ENCODE data around the gene YARS2.
"Not testable (repeated sequence)": the region's sequence is repeated elsewhere in the genome, so short reads cannot be mapped to it uniquely, and the experiment has no call there.

Gene YARS2

DNA sequence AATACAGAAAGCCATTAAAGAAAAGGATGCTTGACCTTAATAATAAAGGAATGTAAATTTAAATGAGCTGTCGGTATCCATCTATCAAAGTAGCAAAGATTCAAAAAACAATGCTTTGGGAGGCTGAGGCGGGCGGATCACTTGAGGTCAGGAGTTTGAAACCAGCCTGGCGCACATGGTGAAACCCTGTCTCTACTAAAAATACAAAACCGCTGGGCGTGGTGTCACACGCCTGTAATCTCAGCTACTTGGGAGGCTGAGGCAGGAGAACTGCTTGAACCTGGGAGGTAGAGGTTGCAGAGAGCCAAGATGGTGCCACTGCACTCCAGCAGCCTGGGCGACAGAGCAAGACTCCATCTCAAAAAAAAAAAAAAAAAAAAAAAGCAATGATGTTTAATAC, 56.3 kb downstream of the YARS2 start:
- DNase-seq; in situ Hi-C loops (cut with HindIII; ENCODE audit: low pct_ligation_motif_present, low pct_unique_long_range_greater_than_20kb, low sequenced_read_pairs): not testable (repeated sequence)

DNA sequence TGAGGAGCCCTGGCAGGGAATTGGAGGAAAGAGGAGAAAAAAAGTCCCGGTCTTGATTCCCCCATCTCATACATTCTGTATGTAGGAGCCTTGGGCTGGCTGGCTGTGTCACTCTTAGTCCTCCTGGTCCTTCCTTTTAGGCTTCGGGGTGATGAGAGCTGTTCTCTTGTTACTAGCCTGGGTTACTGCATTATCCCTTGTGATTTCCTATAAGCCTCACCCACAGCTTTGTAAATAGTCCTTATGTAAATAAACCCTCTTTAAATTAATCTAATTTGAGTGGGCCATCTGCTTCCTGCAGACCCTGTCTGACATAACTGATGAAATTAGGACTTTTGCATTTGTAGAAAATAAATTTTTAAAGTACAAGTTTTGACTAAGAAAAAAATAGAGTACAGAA, 57.4 kb downstream of the YARS2 start:
- in situ Hi-C loops (cut with HindIII; ENCODE audit: low pct_ligation_motif_present, low pct_unique_long_range_greater_than_20kb, low sequenced_read_pairs) = no loop called here
- DNase-seq = no peak

DNA sequence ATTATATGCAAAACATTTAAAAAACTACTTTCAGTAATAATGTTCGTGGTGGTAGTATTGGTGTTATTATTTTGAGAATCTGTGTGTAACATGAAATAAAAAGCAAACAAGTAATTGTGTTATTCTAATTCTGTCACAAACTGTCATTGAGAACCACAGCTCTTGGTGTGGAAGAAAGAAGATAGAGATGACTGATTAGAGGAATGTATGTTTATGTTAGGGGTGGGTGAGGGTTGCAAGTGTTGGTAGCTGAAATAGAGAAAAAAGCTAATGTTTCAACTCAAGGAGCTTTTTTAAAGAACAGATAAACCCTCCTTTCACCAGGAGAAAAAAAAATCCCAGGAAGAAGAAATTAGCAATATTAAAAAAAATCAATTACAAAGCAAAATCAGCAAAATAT, 58.3 kb downstream of the YARS2 start:
- no peak for DNase-seq
- in situ Hi-C loops (cut with HindIII; ENCODE audit: low pct_ligation_motif_present, low pct_unique_long_range_greater_than_20kb, low sequenced_read_pairs) = no loop called here

All from ACHN (cell line).